NCI-H1048 (cell line): ENCODE results near the gene PLCD4.

Source experiments
- DNase-seq: peaks from one replicate; lab custom pipeline; 2025; lab: John Stamatoyannopoulos, UW

PLCD4 gene

DNA sequence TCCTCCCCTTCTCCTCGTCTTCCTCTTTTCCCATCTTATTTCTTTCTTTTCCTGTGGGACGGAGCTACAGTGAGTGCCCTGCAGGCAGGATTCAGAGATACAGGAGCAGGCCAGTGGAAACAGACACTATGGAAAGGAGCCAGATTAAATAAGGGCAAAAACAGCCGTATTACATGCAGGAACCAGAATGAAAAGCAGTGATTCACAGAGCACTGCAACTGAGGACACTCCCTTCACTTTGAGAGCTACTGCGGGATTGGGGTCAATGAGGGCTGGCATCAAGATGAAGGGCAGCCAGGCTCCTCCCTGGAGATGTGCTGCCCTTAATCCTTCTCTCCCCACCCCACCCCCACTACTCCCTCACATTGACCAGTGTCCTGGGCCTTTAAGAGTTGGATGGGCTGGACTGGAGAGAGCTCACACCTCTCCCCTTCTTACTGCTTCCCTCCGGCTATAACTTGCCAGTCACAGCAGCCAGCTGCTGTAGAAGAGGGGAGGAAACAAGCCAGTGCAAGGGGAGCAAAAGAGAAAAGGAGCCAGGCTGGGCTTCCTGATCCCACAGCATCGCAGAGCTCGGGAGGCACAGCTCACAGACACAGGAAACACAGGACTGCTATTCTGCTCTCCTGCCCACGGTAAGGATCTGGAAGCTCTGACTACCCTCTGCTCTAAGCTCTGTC is at the start of gene PLCD4:
TSS of gene PLCD4 (plus strand) at position 464 of the 680 bp plus-strand sequence. CDS start 7,841 bp downstream, outside the sequence.
- no peak for DNase-seq

DNA sequence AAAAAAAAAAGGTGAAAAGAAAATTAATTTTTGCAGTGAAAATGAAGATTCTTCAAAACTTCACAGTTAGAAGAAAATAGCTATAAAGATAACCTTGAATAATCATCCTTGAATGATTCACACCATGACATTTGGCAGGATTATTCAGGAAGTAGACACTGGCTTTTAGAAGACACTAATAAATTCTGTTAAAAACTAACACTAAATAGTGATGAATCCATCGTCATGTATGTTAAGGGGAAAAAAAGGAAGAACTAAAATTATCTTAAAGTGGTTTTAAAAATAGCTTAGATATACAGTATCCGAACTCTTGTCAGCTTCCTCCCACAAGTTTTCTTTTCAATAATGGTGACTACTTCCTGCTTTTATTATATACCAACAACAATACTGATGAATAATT is 49.8 kb upstream of the PLCD4 start:
- DNase-seq = no peak

DNA sequence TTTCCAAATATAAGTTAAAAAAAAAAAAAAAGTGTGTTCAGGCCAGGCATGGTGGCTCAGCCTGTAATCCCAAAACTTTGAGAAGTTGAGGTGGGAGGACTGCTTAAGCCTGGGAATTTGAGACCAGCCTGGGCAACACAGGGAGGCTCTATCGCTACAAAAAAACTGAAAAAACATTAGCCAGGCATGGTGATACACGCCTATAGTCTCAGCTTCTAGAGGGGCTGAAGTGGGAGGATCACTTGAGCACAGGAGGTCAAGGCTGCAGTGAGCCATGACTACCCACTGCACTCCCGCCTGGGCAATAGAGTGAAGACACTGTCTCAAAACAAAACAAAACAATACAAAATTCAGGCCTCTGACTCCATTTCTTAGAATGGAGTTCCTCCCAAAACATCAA is 48.7 kb upstream of the PLCD4 start:
- DNase-seq = no peak

DNA sequence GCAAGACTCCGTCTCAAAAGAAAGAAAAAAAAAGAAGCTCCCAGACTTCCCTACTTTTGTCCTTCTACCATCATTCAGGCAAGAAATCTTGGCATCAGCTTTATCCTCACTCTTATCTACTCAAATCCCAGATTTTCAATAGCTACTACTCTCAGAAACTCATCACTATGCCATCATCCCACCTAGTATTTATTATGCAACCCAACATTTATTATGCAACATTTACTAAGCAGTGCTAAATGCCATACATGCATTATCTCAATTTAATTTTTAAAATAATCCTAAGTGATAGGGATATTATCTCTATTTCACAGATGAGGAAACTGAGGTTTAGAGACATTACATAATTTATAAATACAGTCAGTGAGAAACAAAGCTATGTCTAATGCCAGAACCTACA is 43.6 kb upstream of the PLCD4 start:
- DNase-seq = no peak

DNA sequence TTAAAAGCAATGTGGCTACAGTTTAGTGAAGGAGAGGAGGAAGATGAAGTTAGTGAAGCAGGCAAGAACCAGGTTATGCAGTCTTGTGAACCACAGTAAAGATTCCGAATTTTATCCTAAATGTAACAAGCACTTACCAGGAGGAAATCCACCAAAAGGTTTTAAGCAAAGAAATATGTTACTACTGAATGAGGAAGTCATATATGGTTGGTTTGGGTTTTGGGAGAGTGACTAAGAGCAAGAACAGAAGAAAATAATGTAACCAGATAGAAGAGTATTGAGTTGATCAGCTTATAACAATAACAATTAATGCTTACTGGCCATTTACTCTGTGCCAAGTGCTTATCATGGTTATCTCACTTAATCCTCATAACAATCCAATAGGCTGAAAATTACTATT is 41.4 kb upstream of the PLCD4 start:
- DNase-seq = no peak

DNA sequence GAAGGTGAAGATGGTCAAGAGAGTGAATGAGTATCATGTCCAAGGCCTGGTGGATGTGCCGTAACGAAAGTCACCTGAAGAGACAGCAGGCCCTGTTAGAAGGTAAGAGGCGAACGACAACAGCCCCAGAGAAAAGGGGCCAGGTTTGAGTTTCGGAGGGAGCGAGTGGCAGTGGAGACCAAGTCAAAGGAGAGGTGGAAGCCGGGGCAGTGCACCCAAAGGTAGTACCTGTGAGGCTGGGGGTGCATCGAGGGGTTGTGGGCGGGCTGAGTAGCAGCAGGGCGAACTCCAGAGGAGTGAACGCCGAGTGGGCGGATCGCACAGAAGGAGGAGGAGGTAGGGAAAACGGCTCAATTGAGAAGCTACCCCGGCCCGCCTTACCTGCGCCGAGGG is 39.9 kb upstream of the PLCD4 start:
- peak; percentile 31 for DNase-seq

DNA sequence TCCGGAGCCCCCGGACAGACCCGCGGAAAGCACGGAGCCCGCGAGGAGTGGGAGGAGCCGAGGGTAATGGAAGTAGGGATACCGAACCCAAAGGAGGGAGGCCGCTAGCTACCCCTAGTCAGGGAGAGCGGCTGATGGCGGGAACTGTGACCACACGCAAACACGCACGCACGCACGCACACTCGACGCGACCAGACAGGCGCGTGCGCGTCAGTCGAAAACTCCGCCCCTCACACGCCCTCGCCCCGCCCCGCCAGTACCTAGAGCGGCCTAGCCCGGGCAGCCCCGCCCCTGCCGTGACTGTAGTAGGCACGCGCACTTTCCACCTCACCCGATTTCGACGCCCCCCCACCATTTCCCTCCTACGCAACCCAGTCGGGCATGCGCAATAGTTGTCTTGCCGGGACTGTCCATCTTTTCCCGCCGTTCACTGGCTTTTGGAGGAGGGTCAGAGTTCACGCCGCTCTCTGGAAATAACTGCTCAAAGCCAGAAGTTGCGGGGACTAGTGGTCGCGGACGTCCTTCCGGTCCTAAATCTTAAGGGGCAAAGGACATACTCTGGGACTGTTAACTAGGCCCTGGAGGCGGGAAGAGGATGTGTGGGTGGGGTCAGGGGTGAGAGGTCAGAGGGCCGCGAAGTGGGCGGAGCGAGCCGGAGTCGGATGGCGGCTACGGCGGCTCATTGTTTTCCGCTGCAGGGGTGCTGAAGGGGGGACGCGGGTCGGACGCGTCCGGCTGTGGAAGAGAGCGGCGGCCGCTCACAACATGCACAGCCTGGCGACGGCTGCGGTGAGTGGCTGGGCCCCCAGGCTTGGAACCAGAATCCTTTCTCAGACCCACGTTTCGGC is 39.3 kb upstream of the PLCD4 start, which contains the start of the genes CNOT9 and USP37:
TSS of gene CNOT9 (plus strand) at position 650 of the 848 bp plus-strand sequence. CDS start at position 766, 116 bp downstream.
TSS of gene USP37 (minus strand) at position 162 of the 848 bp plus-strand sequence. CDS start 9,698 bp downstream, outside the sequence.
- DNase-seq = peak; percentile 92

DNA sequence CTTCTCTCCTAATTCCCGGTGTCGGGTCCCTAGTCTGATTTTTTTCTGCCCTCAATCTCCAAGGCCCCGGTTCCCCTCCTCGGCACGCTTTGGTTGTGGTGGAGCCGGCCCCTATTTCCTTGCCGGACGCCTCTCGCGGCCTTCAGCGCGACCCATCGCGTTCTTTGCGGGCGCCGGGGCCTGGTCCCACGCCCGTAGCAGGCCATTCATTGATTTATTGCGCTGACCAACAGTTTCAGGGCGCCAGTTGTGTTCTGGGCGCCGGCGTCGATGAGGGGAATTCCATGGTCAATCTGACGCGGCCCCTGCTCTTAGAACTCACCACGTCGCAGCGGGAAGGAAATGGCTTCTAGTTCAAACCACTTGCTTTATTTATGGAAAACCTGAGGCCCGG is 38.7 kb upstream of the PLCD4 start:
- no peak for DNase-seq

DNA sequence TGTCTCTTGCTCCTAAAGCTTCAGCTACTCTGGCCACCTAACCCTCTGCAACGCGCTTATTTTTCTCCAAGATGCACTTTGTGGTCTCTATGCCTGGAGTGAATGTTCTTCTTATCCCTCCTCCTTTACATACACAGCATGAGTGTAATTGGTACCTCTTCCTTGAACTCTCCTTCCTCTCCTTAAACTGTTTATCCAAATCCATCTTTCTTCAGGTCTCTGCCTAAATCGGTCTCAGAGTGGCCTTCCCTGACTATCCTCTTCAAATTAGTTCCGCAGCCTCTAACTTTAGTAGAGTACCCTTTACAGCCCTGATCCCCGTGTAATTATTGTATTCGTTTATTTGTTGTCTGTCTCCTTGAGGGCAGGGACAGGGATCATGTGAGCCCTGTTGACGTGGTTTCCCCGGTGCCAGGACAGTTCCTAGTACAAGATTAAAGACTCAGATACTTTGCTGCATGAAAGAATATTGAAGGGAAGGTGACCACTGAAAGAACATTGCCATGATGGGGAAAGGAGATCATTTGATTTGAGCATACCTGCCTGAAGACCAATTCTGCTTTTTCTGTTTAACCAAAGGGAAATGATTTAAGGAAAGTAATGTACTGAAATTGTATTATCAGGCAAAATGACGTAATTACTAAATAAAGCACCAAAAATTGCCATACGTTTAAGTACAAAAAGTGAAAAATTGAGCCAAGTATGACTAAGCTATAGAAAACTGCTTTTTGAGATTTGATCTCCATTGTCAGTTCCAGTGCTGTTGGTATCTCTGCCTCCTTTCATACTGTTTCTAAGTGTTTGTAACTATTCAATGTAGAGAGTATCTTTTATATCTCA is 37.8 kb upstream of the PLCD4 start:
- no peak for DNase-seq

DNA sequence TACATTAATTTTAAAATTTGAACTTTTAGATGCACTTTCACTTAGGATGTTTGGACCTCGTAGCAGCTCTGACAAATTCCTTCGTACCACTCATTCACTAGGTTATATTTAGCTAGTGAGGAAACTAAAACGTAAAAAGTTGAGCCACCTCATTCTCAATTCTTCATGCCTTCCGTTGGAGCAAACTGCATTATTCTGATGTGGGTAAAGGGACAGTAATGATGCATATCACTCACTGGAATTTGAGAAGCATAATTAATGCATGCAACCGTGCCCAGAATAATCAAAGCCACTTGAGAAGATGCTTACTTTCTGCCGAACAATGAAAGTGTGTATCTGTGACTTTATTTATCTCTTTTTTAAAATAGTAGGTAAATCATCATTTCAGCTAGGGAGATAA is 36.8 kb upstream of the PLCD4 start:
- DNase-seq = no peak

DNA sequence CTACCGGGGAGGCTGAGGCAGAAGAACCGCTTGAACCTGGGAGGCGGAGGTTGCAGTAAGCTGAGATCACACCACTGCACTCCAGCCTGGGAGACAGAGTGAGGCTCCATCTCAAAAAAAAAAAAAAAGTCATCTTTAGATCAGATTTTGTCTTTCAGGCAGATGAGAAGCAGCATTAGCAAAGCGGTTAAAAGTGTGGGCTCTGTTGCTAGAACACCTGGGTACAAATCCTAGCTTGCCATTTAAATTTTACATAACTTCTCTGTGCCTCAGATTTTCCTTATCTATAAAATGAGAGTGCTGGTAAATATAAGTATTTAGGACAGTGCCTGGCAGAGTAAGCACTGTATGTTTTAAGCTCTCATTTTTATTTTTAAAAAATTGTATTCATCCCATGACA is 30.8 kb upstream of the PLCD4 start:
- DNase-seq = no peak

DNA sequence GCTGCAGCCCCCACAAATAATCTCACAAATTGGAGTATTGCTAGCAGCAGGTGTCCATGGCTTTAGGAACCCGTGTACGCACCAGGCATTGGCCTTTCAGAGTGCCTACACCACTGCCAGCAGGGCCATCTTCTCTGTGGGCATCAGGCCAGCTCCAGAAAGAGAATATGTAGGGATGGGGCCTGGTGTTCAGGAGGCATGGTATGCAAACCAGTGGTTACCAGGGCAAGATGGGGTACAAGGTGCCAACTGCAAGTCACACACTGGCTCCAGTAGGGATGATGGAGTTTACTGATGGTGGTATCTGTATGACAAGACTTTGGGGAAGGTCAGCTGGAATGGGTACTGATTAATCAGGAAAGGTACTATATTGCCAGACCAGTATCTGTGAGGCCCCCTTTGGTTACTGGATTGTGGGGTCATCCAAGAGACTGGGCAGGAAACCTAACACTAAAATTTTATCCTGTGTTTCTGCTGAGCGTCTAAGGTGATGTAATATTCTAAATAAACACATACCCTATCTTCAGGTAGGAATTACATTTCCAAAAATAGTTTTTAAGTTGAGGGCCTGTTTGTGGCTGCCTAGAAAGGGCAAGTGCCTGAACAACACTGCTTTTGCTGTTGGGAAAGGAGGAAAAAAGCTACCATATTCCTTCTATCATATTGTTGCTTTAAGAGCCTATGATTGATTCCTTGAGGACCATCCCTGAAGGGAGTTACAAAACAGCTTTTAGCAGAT is 30.0 kb upstream of the PLCD4 start:
- DNase-seq = no peak

DNA sequence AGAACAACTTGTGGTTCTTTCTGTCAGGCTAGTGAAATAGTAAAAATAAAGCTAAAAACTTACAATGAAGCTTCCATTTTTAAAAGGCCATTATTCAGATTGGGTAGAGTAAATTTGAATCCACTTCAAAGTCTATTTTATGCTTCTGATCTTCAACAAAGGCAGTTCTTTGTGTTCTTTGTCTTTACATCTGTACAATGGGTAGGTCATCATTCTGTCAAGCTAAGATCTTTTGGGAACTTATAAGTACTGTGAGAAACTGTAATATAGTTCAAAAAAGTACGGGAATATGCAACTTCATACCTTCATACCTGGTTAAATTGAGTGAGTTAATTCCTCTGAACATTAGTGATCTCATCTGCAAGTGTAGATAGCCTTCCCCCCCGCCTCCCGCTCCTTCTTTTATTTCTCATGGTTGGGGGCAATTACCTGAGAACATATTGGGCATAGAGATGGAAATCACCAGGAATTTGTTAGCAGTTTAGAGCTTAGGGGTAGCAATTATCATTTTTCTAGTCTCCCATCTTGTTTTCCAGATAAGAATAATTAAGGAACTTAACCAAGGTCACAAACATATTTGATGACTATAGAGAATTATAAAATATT is 29.3 kb upstream of the PLCD4 start:
- DNase-seq = no peak

DNA sequence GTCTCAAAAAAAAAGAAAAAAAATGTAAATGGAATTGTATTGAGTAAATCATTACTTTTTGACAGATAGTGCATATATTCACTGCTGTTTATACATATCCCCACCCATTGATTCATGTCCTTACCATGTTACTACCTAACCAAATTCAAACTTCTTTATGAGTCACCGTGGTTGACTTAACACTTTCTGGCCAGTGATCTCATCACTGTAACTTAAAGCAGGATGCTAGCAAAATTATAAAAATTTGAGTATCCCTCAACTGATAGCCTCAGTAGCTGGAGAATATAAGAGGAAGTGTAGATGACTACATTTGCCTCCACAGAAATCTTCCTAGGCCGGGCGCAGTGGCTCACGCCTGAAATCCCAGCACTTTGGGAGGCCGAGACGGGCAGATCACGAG is 25.6 kb upstream of the PLCD4 start:
- no peak for DNase-seq

DNA sequence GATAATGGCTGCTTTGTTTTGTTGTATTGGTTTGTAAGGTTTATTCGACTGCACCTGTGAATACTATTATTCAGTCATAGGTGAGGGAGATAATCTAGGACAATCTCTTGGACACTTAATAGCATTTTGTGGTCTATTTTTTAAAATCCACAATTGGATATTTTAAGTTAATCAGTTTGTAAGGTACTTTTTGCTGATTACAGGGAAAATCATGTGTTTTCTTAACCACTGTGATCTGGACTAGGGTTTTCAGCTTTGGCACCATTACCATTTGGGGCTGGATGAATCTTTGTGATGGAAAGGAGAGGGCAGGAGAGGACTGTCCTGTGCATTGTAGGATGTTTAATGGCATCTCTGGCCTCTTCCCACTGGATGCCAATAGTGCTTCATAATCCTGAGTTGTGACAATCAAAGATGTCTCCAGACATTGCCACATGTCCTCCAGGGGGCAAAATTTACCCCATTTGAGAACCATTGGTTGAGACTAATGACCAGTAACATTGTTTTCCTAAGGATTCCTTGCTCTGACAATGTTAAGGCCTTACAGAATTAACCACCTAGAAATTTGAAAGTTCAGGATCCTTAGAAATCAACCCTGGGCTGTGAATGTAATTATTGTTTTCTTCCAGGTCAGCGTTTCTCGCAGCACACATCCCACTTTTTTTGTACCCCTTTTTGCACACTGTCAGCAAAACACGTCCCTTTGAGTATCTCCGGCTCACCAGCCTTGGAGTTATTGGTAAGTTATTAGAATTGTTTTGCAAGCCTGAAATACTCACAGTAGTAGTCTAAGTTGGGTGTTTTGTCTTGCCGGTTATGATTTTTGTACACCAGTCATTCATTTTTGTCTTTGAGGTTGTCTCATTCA is 23.5 kb upstream of the PLCD4 start:
- no peak for DNase-seq

DNA sequence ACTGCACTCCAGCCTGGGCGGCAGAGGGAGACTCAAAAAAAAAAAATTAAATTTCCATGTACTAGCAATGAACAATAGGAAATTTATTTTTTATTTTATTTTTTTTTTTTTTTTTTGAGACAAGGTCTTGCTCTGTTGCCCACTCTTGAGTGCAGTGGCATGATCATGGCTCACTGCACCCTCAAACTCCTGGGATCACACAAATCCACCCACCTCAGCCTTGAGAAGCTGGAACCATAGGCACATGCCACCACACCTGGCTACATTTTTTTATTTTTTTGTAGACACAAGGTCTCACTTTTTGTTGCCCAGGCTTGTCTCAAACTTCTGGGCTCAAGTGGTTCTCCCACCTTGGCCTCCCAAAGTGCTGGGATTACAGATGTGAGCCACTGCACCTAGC is 22.2 kb upstream of the PLCD4 start:
- DNase-seq = no peak

DNA sequence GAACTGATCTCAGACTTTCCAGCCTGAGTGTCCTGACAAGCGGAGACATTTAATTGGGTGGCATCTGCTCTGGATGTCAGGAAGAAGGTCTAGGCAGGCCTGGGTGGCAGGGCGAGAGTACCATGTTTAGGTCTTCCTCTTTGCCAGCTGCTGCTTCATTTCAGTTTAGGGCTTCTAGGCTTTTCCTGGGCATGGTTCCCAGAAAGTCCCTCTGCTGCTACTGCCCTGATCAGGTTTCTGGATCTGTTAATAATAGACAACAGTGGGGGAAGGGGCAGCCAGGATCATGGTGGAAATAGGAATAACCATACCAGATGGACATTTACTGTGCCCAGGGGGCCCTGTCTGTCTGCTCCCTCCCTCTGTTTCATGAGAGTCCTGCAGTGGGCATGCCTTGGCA is 2.3 kb upstream of the PLCD4 start:
- DNase-seq = no peak

DNA sequence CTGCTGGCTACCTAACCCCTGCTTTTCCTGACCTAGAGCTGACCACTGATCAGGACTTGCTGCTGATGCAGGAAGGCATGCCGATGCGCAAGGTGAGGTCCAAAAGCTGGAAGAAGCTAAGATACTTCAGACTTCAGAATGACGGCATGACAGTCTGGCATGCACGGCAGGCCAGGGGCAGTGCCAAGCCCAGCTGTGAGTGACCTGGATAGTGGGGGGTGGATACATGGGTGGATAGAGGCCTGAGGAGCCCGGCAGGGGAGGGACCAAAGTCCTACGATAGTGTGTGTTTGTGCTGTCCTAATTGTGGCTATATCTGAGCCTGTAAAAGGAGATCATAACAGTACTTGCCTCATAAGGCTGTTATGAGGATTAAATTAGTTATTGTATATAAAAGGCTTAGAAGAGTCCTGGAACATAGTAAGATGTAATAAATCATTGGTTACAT is 8.2 kb downstream of the PLCD4 start:
- no peak for DNase-seq

DNA sequence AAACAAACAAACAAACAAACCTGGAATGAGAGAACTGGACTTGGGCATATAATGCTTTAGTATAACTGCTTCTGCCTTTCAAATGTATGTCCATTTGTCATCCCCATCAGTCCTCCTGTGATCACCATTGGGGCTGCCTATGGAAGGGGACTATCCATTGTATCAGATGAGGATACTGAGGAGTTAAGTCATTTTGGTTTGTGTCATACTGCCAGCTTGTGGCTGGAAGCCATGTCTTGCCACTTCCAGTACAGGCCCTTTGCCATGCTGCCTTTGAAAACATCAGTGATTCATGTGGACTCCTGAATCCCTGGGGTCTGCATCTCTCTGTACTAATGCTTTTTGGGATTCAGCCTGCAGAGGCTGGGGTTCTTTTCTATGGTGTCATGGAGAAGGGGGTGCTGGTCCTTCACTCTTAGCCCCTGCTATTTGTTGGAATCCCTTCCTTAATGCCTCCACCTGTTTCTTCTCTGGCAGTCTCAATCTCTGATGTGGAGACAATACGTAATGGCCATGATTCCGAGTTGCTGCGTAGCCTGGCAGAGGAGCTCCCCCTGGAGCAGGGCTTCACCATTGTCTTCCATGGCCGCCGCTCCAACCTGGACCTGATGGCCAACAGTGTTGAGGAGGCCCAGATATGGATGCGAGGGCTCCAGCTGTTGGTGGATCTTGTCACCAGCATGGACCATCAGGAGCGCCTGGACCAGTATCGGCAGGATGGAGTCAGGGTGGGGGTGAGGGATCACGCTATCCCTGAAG is 10.6 kb downstream of the PLCD4 start:
- no peak for DNase-seq
